Globus pallidus (tissue), 1 donor: ENCODE measurements around the gene USP38.

ENCODE experiments used
- DNase-seq: peaks from one replicate; pipeline ENCODE4 v3.0.0-alpha.2; 2015; ENCODE audit warnings: low spot score

The USP38 gene

GRCh38 chr4:143270256-143270838 is 85.6 kb downstream of the USP38 start:
- no peak for DNase-seq
